Hepatocyte (in vitro differentiated cells): ENCODE results near the gene PXN. TPM values are rescaled to one million over a fixed set of nuclear protein-coding genes. Genes with fewer than 3 reads are reported as not detected.
"Not testable (repeated sequence)": the region's sequence is repeated elsewhere in the genome, so short reads cannot be mapped to it uniquely, and the experiment has no call there.

Experiments used
- DNase-seq: peaks from one replicate; pipeline ENCODE4 v3.0.0-alpha.2; 2016; ENCODE audit warnings: low spot score
- H2AFZ ChIP-seq: fragments of 200-600 bp; sonication (generic); 2 replicates; pipeline ENCODE4 v1.6.0; 2016; ENCODE audit warnings: antibody characterized with exemption, mild to moderate bottlenecking
- H3K27ac ChIP-seq: fragments of 200-600 bp; sonication (generic); 2 replicates; pipeline ENCODE4 v1.5.1; 2016; ENCODE audit warnings: mild to moderate bottlenecking
- H3K27me3 ChIP-seq: fragments of 200-600 bp; sonication (generic); 2 replicates; pipeline ENCODE4 v1.6.1; 2016
- H3K36me3 ChIP-seq: fragments of 200-600 bp; sonication (generic); replicated peaks from 2 replicates; pipeline ENCODE4 v1.5.1; 2016; ENCODE audit warnings: low read depth; ENCODE audit not compliant: insufficient read depth
- H3K4me1 ChIP-seq: fragments of 200-600 bp; sonication (generic); 2 replicates; pipeline ENCODE4 v1.5.1; 2016; ENCODE audit warnings: mild to moderate bottlenecking, moderate library complexity; ENCODE audit not compliant: insufficient read depth
- H3K4me2 ChIP-seq: fragments of 200-600 bp; sonication (generic); 2 replicates; pipeline ENCODE4 v1.6.0; 2016
- H3K4me3 ChIP-seq: fragments of 200-600 bp; sonication (generic); 2 replicates; pipeline ENCODE4 v1.5.1; 2016; ENCODE audit warnings: mild to moderate bottlenecking
- H3K79me2 ChIP-seq: fragments of 200-600 bp; sonication (generic); 2 replicates; pipeline ENCODE4 v1.6.0; 2017; ENCODE audit warnings: mild to moderate bottlenecking
- H3K9me2 ChIP-seq: fragments of 200-600 bp; sonication (generic); replicated peaks from 2 replicates; pipeline ENCODE4 v1.6.0; 2017; ENCODE audit warnings: mild to moderate bottlenecking; ENCODE audit not compliant: insufficient read depth
- H3K9me3 ChIP-seq: fragments of 200-600 bp; sonication (generic); 2 replicates; pipeline ENCODE4 v1.5.1; 2016; ENCODE audit warnings: low read depth, mild to moderate bottlenecking
- H4K20me1 ChIP-seq: fragments of 200-600 bp; sonication (generic); 2 replicates; pipeline ENCODE4 v1.6.0; 2016; ENCODE audit warnings: mild to moderate bottlenecking; ENCODE audit not compliant: insufficient read depth, poor library complexity, severe bottlenecking
- EZH2 ChIP-seq: fragments of 200-600 bp; sonication (generic); IDR thresholded peaks from 2 replicates; pipeline ENCODE4 v1.6.1; 2016; ENCODE audit warnings: antibody characterized with exemption, mild to moderate bottlenecking, borderline replicate concordance
- EZH2phosphoT487 ChIP-seq: fragments of 200-600 bp; sonication (generic); IDR thresholded peaks from one replicate; pipeline ENCODE4 v1.6.1; 2018; ENCODE audit warnings: antibody characterized with exemption, mild to moderate bottlenecking, low read depth, moderate library complexity; ENCODE audit not compliant: unreplicated experiment, severe bottlenecking
- WGBS: methylation state at CpG from one replicate; pipeline ENCODE4 v1.1.6; 2016; ENCODE audit warnings: low lambda C conversion rate; ENCODE audit errors: missing lambda C conversion rate; 5-methylcytosine and 5-hydroxymethylcytosine counted together
- polyA plus RNA-seq: library from polyadenylated mRNA; unstranded; fragments of >200 nt; fragmentation: Nextera tagmentation; extraction: Ambion mirVana; gene quantifications from 2 replicates; pipeline ENCODE4 v1.2.1, GENCODE V29; 2016
- total RNA-seq: library from RNA; depleted of rRNA; stranded (reverse); fragments of >200 nt; gene quantifications from 2 replicates; pipeline ENCODE4 v1.2.3, GENCODE V29; 2014
- TF ChIP-seq, protein P1 (sequence below): fragments of 200-600 bp; sonication (generic); IDR thresholded peaks from 2 replicates; pipeline ENCODE4 v1.5.1; 2016; ENCODE audit warnings: antibody characterized with exemption, mild to moderate bottlenecking; ENCODE audit not compliant: poor library complexity

Gene PXN
- total and polyA plus RNA-seq, 2 experiments from 2014 or later: 26.7 to 61.7 TPM

DNA sequence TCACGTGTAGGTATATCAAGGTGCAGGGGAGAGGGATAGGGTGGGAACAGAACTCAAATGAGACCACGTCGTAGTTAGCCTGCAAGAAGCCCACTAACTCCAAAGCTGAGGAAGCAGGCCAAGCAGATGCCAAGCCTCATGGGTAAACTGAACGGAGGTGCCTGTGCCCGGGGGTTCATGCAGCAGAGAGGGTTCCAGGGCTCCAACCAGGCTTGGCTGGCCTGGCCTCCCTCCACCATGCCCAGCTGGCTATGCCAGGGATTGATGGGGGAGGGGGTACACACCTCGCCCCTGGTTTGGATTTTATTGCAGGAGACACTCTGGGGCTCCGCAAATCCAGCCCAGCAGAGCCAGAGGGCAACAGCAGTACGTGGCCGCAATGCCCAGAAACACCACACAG lies 27.3 kb downstream of the PXN start:
- no peak overlapping the region for H3K4me3 ChIP-seq
- H3K4me1 ChIP-seq: peaks cover 58% of the 10 kb centered on the region
- H3K36me3 ChIP-seq: no peaks in the 10 kb centered on the region
- H3K9me3 ChIP-seq: no peaks in the 10 kb centered on the region
- no peaks in the 10 kb centered on the region for H3K27me3 ChIP-seq
- H3K79me2 ChIP-seq: peaks cover 91% of the 10 kb centered on the region
- no peaks in the 10 kb centered on the region for H3K9me2 ChIP-seq
- no peak for DNase-seq
- WGBS: 87% methylated on average over 9 of the region's 9 CpGs
- no peak overlapping the region for H3K4me2 ChIP-seq
- peaks cover 32% of the 10 kb centered on the region for H4K20me1 ChIP-seq
- TF ChIP-seq EZH2: no peak
- TF ChIP-seq EZH2phosphoT487: no peak
- TF ChIP-seq, protein P1, sequence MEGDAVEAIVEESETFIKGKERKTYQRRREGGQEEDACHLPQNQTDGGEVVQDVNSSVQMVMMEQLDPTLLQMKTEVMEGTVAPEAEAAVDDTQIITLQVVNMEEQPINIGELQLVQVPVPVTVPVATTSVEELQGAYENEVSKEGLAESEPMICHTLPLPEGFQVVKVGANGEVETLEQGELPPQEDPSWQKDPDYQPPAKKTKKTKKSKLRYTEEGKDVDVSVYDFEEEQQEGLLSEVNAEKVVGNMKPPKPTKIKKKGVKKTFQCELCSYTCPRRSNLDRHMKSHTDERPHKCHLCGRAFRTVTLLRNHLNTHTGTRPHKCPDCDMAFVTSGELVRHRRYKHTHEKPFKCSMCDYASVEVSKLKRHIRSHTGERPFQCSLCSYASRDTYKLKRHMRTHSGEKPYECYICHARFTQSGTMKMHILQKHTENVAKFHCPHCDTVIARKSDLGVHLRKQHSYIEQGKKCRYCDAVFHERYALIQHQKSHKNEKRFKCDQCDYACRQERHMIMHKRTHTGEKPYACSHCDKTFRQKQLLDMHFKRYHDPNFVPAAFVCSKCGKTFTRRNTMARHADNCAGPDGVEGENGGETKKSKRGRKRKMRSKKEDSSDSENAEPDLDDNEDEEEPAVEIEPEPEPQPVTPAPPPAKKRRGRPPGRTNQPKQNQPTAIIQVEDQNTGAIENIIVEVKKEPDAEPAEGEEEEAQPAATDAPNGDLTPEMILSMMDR: no peak
- no peak overlapping the region for H3K27ac ChIP-seq
- H2AFZ ChIP-seq: no peak overlapping the region

GRCh38 chr12:120237360-120238171 lies 28.0 kb downstream of the PXN start:
- H3K27ac ChIP-seq: peak overlapping the region; percentile 58
- no peak overlapping the region for H3K4me3 ChIP-seq
- no peak for DNase-seq
- H3K4me1 ChIP-seq: peaks cover 58% of the 10 kb centered on the region
- H3K4me2 ChIP-seq: no peak overlapping the region
- peaks cover 91% of the 10 kb centered on the region for H3K79me2 ChIP-seq
- H3K36me3 ChIP-seq: no peaks in the 10 kb centered on the region
- H2AFZ ChIP-seq: no peak overlapping the region
- peaks cover 26% of the 10 kb centered on the region for H4K20me1 ChIP-seq
- H3K27me3 ChIP-seq: no peaks in the 10 kb centered on the region
- TF ChIP-seq EZH2 (no peak), EZH2phosphoT487 (no peak)
- TF ChIP-seq, protein P1: no peak
- H3K9me2 ChIP-seq: no peaks in the 10 kb centered on the region
- 96% methylated on average over 13 of the region's 13 CpGs for WGBS
- no peaks in the 10 kb centered on the region for H3K9me3 ChIP-seq

GRCh38 chr12:120236809-120237208 lies 28.7 kb downstream of the PXN start:
- WGBS: 100% methylated on average over 3 of the region's 3 CpGs
- Histone ChIP-seq H3K27ac (peak overlapping the region; percentile 39), H3K79me2 (peaks cover 91% of the 10 kb centered on the region)

DNA sequence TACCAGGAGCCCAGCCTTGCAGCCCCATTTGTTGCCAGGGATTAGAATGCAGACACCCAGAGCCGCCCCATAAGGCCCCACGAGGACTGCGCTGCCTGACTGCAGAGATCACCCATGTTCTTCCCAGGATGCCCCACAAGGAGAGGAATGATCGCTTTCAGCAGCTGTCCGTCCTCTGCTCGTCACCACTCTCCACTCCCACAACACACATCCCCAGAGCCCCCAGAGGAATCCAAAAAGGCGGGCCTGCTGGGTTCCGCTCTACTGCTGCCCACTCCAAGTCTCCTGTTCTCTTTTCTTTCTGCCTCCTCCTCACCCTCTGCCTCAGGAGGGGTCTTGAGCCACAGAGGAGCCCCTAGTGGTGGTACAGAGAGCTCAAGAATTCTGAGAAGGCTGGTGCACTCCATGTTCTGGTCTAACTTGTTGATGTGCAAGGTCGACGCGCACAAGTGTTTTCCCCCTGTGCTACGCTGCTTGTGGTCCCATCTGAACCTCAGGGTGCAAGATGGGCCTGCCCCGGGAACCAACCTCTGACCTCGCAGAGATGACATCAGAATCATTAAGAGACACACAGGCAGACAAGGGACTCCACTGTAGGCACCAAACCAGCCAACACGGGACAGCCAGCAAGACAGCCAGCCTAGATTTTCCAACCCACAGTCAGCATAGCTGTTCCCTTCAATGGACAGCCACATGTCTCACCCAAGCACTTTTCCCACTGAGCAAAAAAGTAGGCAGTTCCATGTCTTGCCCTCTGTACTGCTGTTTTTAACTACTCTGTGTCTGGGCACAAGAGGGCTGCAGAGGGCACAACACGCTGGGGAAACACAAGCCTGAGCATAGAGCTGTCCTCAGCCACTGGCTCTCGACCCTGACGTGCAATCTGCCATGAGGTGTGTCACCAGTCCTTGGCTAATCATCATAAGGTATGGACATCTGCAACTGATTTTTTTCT lies 29.9 kb downstream of the PXN start:
- H3K9me2 ChIP-seq: no peaks in the 10 kb centered on the region
- H3K9me3 ChIP-seq: no peaks in the 10 kb centered on the region
- DNase-seq: no peak
- peaks cover 66% of the 10 kb centered on the region for H3K4me1 ChIP-seq
- 85% methylated on average over 18 of the region's 18 CpGs for WGBS
- TF ChIP-seq, protein P1: peak; percentile 9
- TF ChIP-seq EZH2: no peak
- peaks cover 84% of the 10 kb centered on the region for H3K79me2 ChIP-seq
- peaks cover 19% of the 10 kb centered on the region for H4K20me1 ChIP-seq
- H2AFZ ChIP-seq: no peak overlapping the region
- peak overlapping the region; percentile 62 for H3K4me2 ChIP-seq
- H3K4me3 ChIP-seq: no peak overlapping the region
- peak overlapping the region; percentile 90 for H3K27ac ChIP-seq
- H3K27me3 ChIP-seq: no peaks in the 10 kb centered on the region
- no peaks in the 10 kb centered on the region for H3K36me3 ChIP-seq

More at GRCh38 chr12:120236809-120237208, 28.7 kb downstream of the PXN start:
- H3K4me1 ChIP-seq: peaks cover 58% of the 10 kb centered on the region
- H2AFZ ChIP-seq, H3K4me2 ChIP-seq, DNase-seq, H3K9me3 ChIP-seq, H3K9me2 ChIP-seq, H3K27me3 ChIP-seq, H3K36me3 ChIP-seq, H3K4me3 ChIP-seq: not testable (repeated sequence)
- peaks cover 26% of the 10 kb centered on the region for H4K20me1 ChIP-seq
